ENCODE measurements around the gene MYOZ3. TPM values are rescaled to one million over a fixed set of nuclear protein-coding genes. Genes with fewer than 3 reads are reported as not detected.
A peak's percentile ranks its signal among the peaks of the same experiment; 100 is the strongest.

Gene MYOZ3
- total and polyA plus RNA-seq, 2 donors (not counting 1 experiment from before 2014, with no cell fraction given): 0.04 TPM; not detected in 1

DNA sequence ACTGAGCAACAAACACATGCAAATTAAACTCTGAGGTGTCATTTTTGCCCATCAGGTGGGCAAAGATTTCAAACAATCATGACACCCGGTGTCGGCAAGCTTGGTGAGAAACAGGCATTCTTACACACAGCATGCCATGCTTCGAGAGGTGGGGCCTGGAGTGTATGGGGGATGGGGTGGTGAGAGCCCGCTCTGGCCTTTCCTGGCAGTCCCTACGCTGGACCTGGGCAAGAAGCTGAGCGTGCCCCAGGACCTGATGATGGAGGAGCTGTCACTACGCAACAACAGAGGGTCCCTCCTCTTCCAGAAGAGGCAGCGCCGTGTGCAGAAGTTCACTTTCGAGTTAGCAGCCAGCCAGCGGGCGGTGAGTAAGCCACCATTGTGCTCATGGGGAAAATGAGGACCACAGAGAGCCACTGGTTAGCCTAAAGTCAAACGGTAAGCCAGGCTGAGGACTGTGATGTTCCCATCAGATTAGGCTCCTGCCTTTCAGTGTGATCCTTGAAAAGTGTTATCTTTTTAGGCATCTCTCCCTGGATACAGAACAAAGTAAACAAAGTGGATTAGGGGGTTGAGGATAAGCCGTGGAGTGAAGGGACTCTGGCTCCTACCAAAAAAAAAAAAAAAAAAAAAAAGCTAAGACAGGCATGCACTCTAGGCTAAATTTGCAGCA is 9.4 kb downstream of the MYOZ3 start:
- H3K36me3 ChIP-seq (replicated peaks in 1 of 2; ENCODE audit: control extremely low read depth in 1 of 2, control insufficient read depth in 1 of 2, extremely low read depth in 1 of 2, insufficient read depth in 2 of 2, low read length in 1 of 2): no peaks in the 10 kb centered on the region
- no peak overlapping the region for H3K27ac ChIP-seq (ENCODE audit: low read length in 2 of 2)
- ATAC-seq (ENCODE audit: low read depth): no peak
- ChIA-PET POLR2A (interaction anchor here (0.6 kb wide), 1 partner anchor 53 kb away, joined by 6 read pairs; no protein-coding TSS in a partner anchor), CTCF (interaction anchor here (0.7 to 1.8 kb wide), 2 partner anchors 110 to 113 kb away, joined by 3 to 8 read pairs; no protein-coding TSS in a partner anchor)
- intact Hi-C loops (cut with micrococcal nuclease): no loop called here
- no peak overlapping the region for H2AFZ ChIP-seq (ENCODE audit: insufficient read depth, low read depth, low read length, poor library complexity, severe bottlenecking)
- no peak overlapping the region for H3K4me2 ChIP-seq (replicated peaks; ENCODE audit: low read depth, low read length, poor library complexity, severe bottlenecking)
- DNase-seq: no peak
- H3K27me3 ChIP-seq (replicated peaks in 1 of 4; ENCODE audit: control extremely low read depth in 1 of 4, control insufficient read depth in 3 of 4, insufficient read depth in 4 of 4, low read length in 3 of 4): peaks cover 0 to 52% (median 23%) of the 10 kb centered on the region in 4 experiments
- peaks cover 14 to 19% of the 10 kb centered on the region in 2 donors for H3K4me1 ChIP-seq (ENCODE audit: control insufficient read depth in 2 of 2, insufficient read depth in 2 of 2, low read length in 2 of 2)
- Mint-ChIP-seq H3K27me3 (peaks cover 25% of the 10 kb centered on the region), H3K27ac (no peak overlapping the region), H3K4me1 (peaks cover 15% of the 10 kb centered on the region), H3K4me3 (peak overlapping the region; percentile 66), H3K9me3 (ENCODE audit: insufficient read depth) (no peaks in the 10 kb centered on the region)
- H4K20me1 ChIP-seq (ENCODE audit: control insufficient read depth, insufficient read depth, low read length, poor library complexity, severe bottlenecking): no peaks in the 10 kb centered on the region
- TF ChIP-seq, protein P1, sequence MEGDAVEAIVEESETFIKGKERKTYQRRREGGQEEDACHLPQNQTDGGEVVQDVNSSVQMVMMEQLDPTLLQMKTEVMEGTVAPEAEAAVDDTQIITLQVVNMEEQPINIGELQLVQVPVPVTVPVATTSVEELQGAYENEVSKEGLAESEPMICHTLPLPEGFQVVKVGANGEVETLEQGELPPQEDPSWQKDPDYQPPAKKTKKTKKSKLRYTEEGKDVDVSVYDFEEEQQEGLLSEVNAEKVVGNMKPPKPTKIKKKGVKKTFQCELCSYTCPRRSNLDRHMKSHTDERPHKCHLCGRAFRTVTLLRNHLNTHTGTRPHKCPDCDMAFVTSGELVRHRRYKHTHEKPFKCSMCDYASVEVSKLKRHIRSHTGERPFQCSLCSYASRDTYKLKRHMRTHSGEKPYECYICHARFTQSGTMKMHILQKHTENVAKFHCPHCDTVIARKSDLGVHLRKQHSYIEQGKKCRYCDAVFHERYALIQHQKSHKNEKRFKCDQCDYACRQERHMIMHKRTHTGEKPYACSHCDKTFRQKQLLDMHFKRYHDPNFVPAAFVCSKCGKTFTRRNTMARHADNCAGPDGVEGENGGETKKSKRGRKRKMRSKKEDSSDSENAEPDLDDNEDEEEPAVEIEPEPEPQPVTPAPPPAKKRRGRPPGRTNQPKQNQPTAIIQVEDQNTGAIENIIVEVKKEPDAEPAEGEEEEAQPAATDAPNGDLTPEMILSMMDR (IDR thresholded peaks at IDR 0.05): no peak
- TF ChIP-seq EZH2 (IDR thresholded peaks at IDR 0.05; ENCODE audit: borderline replicate concordance, insufficient read depth, low read depth, low read length, poor library complexity, severe bottlenecking): no peak
- no peaks in the 10 kb centered on the region for H3K79me2 ChIP-seq (ENCODE audit: control insufficient read depth, insufficient read depth, low read length)
- H3K9ac ChIP-seq (ENCODE audit: low read length): no peak overlapping the region
- H3K4me3 ChIP-seq (ENCODE audit: control extremely low read depth in 1 of 5, extremely low read depth in 1 of 5, insufficient read depth in 1 of 5, low read depth in 2 of 5, low read length in 4 of 5): no peak overlapping the region
- H3K9me3 ChIP-seq (ENCODE audit: control extremely low read depth in 1 of 3, control insufficient read depth in 2 of 3, insufficient read depth in 1 of 3, low read length in 2 of 3): peaks cover 0 to 6% (median 0%) of the 10 kb centered on the region in 3 donors
- 96% methylated on average over 12 of the region's 14 CpGs for WGBS (ENCODE audit: insufficient coverage)

- DNase-seq (no peak), ATAC-seq (ENCODE audit: low read depth) (no peak)
- H3K4me1 ChIP-seq (ENCODE audit: control insufficient read depth in 2 of 2, insufficient read depth in 2 of 2, low read length in 2 of 2): peaks cover 14 to 19% of the 10 kb centered on the region in 2 donors
- POLR2A ChIA-PET: interaction anchor here (0.6 kb wide), 1 partner anchor 52 kb away, joined by 6 read pairs; no protein-coding TSS in a partner anchor
- H3K27ac ChIP-seq (ENCODE audit: low read length in 2 of 2): no peak overlapping the region
- intact Hi-C loops (cut with micrococcal nuclease): no loop called here
- H3K27me3 ChIP-seq (replicated peaks in 1 of 4; ENCODE audit: control extremely low read depth in 1 of 4, control insufficient read depth in 3 of 4, insufficient read depth in 4 of 4, low read length in 3 of 4): peaks cover 0 to 52% (median 23%) of the 10 kb centered on the region in 4 experiments
- H2AFZ ChIP-seq (ENCODE audit: insufficient read depth, low read depth, low read length, poor library complexity, severe bottlenecking): no peak overlapping the region
- peaks cover 0 to 6% (median 0%) of the 10 kb centered on the region in 3 donors for H3K9me3 ChIP-seq (ENCODE audit: control extremely low read depth in 1 of 3, control insufficient read depth in 2 of 3, insufficient read depth in 1 of 3, low read length in 2 of 3)
- peak overlapping the region; percentile 15 for H3K27ac Mint-ChIP-seq
- peak overlapping the region; percentile 49 for H3K9ac ChIP-seq (ENCODE audit: low read length)
- no CpG with 5 or more reads among the region's 2 CpGs for WGBS (ENCODE audit: insufficient coverage)
- H3K4me1 Mint-ChIP-seq: peaks cover 15% of the 10 kb centered on the region
- peak overlapping the region in 1 of 5 experiments; percentile 55 for H3K4me3 ChIP-seq (ENCODE audit: control extremely low read depth in 1 of 5, extremely low read depth in 1 of 5, insufficient read depth in 1 of 5, low read depth in 2 of 5, low read length in 4 of 5)
- H3K79me2 ChIP-seq (ENCODE audit: control insufficient read depth, insufficient read depth, low read length): no peaks in the 10 kb centered on the region
- H3K36me3 ChIP-seq (replicated peaks in 1 of 2; ENCODE audit: control extremely low read depth in 1 of 2, control insufficient read depth in 1 of 2, extremely low read depth in 1 of 2, insufficient read depth in 2 of 2, low read length in 1 of 2): no peaks in the 10 kb centered on the region
- no peaks in the 10 kb centered on the region for H3K9me3 Mint-ChIP-seq (ENCODE audit: insufficient read depth)
- CTCF ChIA-PET: interaction anchor here (0.7 to 1.8 kb wide), 2 partner anchors 111 to 113 kb away, joined by 3 to 8 read pairs; no protein-coding TSS in a partner anchor
- peak overlapping the region; percentile 66 for H3K4me3 Mint-ChIP-seq
- peaks cover 25% of the 10 kb centered on the region for H3K27me3 Mint-ChIP-seq
- TF ChIP-seq, protein P1 (IDR thresholded peaks at IDR 0.05): no peak
- TF ChIP-seq EZH2 (IDR thresholded peaks at IDR 0.05; ENCODE audit: borderline replicate concordance, insufficient read depth, low read depth, low read length, poor library complexity, severe bottlenecking): no peak
- H3K4me2 ChIP-seq (replicated peaks; ENCODE audit: low read depth, low read length, poor library complexity, severe bottlenecking): peak overlapping the region; percentile 89
- no peaks in the 10 kb centered on the region for H4K20me1 ChIP-seq (ENCODE audit: control insufficient read depth, insufficient read depth, low read length, poor library complexity, severe bottlenecking)
These were observed 9.9 kb downstream of the MYOZ3 start for GRCh38 chr5:150670948-150671310.

Data from B cell (primary cell).